ENCODE results near the gene MAN2B2. TPM values are rescaled to one million over a fixed set of nuclear protein-coding genes. Genes with fewer than 3 reads are reported as not detected.

MAN2B2 gene
- polyA plus RNA-seq, 12 donors, result 5.4 to 19.5 (median 7.5) TPM; not detected in 1

- DNase-seq, result no peak
Observed at GRCh38 chr4:6592804-6593563, 18.0 kb downstream of the MAN2B2 start.

- DNase-seq, result no peak
Observed at GRCh38 chr4:6594341-6594740, 19.4 kb downstream of the MAN2B2 start.

GRCh38 chr4:6594826-6595355 lies 19.9 kb downstream of the MAN2B2 start:
- no peak for DNase-seq

- DNase-seq, result no peak
Observed at GRCh38 chr4:6595897-6596537, 21.0 kb downstream of the MAN2B2 start.

GRCh38 chr4:6596948-6597347 lies 22.0 kb downstream of the MAN2B2 start:
- no peak for DNase-seq

- DNase-seq, result no peak
Observed at GRCh38 chr4:6598127-6598526, 23.1 kb downstream of the MAN2B2 start.

GRCh38 chr4:6598641-6599040 lies 23.7 kb downstream of the MAN2B2 start:
- DNase-seq, result no peak

GRCh38 chr4:6601661-6602250 lies 26.8 kb downstream of the MAN2B2 start:
- no peak for DNase-seq

- DNase-seq, result no peak
Observed at GRCh38 chr4:6602289-6602688, 27.3 kb downstream of the MAN2B2 start.

GRCh38 chr4:6603128-6603527 lies 28.1 kb downstream of the MAN2B2 start:
- DNase-seq, result no peak

- DNase-seq, result no peak
Observed at GRCh38 chr4:6605114-6605513, 30.1 kb downstream of the MAN2B2 start.

GRCh38 chr4:6605605-6606004 lies 30.6 kb downstream of the MAN2B2 start:
- DNase-seq, result no peak

GRCh38 chr4:6606465-6607235 lies 31.7 kb downstream of the MAN2B2 start:
- DNase-seq, result no peak

GRCh38 chr4:6607368-6608055 lies 32.5 kb downstream of the MAN2B2 start:
- no peak for DNase-seq

- DNase-seq, result no peak
Observed at GRCh38 chr4:6608758-6609414, 33.9 kb downstream of the MAN2B2 start.

- DNase-seq, result no peak
Observed at GRCh38 chr4:6609415-6610079, 34.6 kb downstream of the MAN2B2 start.

- DNase-seq, result no peak
Observed at GRCh38 chr4:6610856-6611430, 36.0 kb downstream of the MAN2B2 start.

GRCh38 chr4:6612961-6613675 lies 38.1 kb downstream of the MAN2B2 start:
- no peak for DNase-seq

Data from muscle of arm (tissue), 12 donors.